ENCODE measurements around the gene HSFX4. TPM values are rescaled to one million over a fixed set of nuclear protein-coding genes. Genes with fewer than 3 reads are reported as not detected.
"Not testable (repeated sequence)": the region's sequence is repeated elsewhere in the genome, so short reads cannot be mapped to it uniquely, and the experiment has no call there.

HSFX4 gene
- total and polyA plus RNA-seq, 2 of the 13 experiments (the other 11 are each of a cell fraction or from before 2014, with no cell fraction given) = not detected

DNA sequence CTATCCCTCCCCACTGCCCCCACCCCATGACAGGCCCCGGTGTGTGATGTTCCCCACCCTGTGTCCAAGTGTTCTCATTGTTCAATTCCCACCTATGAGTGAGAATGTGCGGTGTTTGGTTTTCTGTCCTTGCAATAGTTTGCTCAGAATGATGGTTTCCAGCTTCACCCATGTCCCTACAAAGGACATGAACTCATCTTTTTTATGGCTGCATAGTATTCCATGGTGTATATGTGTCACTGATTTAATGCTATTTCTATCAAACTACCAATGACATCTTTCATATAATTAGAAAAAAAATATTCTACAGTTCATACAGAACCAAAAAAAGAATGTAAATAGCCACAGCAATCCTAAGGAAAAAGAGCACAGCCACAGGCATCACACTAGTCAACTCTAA is 38.5 kb upstream of the HSFX4 start:
- H3K27me3 ChIP-seq (ENCODE audit: control insufficient read depth in 1 of 2, insufficient read depth in 2 of 2, low read length in 2 of 2); in situ Hi-C loops (cut with HindIII; ENCODE audit: extremely low pct_ligation_motif_present, low pct_unique_long_range_greater_than_20kb); H3K36me3 ChIP-seq (replicated peaks in 1 of 2; ENCODE audit: control insufficient read depth in 1 of 2, insufficient read depth in 2 of 2, low read length in 2 of 2); intact Hi-C loops (cut with micrococcal nuclease; ENCODE audit: unreplicated experiment); POLR2A ChIA-PET; H3K4me1 ChIP-seq (ENCODE audit: insufficient read depth, low read length); BruUV-seq (replicated peaks); H3K4me2 ChIP-seq (ENCODE audit: low read depth, low read length); FAIRE-seq; H3K79me2 ChIP-seq (ENCODE audit: insufficient read depth, low read length); ATAC-seq; H2AFZ ChIP-seq (ENCODE audit: low read length); H3K9ac ChIP-seq (ENCODE audit: insufficient read depth, low read depth, low read length); H3K9me3 ChIP-seq (ENCODE audit: low read length); H3K4me3 ChIP-seq (replicated peaks in 1 of 3; ENCODE audit: insufficient read depth in 1 of 3, low read depth in 2 of 3, low read length in 3 of 3); H4K20me1 ChIP-seq (ENCODE audit: insufficient read depth, low read length); DNase-seq (ENCODE audit: low spot score); CTCF ChIA-PET (ENCODE audit: low intra/inter-chr PET ratio, low total read pairs); H3K27ac ChIP-seq (ENCODE audit: extremely low read length, insufficient read depth, low read length): not testable (repeated sequence)
- WGBS (ENCODE audit: low lambda C conversion rate) = 0% methylated on average over 2 of the region's 2 CpGs

DNA sequence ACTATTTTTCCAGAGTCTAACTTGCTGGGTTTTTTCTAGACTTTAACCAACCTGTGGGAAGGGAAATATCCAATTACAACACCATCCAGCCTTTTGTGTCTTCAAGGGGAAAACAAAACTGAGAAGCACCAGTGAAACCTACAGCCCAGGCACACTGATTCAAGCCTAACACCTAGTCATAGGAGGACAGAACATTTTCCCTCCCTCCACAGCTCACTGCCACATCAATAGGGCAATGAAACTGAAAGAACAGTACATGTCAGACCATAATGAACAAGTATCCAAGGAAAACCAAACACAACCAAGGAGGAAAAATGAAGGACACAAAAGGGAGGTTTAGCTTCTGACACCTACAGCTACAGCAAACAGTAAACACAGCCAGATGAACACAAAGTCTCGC is 30.8 kb upstream of the HSFX4 start:
- TF ChIP-seq RFXAP (CRISPR knock-in tag; IDR thresholded peaks at IDR 0.05; ENCODE audit: borderline replicate concordance) = no peak
- no peak for TF ChIP-seq BRCA1 (CRISPR knock-in tag; IDR thresholded peaks at IDR 0.05)
- TF ChIP-seq, protein P1, sequence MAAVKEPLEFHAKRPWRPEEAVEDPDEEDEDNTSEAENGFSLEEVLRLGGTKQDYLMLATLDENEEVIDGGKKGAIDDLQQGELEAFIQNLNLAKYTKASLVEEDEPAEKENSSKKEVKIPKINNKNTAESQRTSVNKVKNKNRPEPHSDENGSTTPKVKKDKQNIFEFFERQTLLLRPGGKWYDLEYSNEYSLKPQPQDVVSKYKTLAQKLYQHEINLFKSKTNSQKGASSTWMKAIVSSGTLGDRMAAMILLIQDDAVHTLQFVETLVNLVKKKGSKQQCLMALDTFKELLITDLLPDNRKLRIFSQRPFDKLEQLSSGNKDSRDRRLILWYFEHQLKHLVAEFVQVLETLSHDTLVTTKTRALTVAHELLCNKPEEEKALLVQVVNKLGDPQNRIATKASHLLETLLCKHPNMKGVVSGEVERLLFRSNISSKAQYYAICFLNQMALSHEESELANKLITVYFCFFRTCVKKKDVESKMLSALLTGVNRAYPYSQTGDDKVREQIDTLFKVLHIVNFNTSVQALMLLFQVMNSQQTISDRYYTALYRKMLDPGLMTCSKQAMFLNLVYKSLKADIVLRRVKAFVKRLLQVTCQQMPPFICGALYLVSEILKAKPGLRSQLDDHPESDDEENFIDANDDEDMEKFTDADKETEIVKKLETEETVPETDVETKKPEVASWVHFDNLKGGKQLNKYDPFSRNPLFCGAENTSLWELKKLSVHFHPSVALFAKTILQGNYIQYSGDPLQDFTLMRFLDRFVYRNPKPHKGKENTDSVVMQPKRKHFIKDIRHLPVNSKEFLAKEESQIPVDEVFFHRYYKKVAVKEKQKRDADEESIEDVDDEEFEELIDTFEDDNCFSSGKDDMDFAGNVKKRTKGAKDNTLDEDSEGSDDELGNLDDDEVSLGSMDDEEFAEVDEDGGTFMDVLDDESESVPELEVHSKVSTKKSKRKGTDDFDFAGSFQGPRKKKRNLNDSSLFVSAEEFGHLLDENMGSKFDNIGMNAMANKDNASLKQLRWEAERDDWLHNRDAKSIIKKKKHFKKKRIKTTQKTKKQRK (IDR thresholded peaks at IDR 0.05; ENCODE audit: low read length) = no peak
- TF ChIP-seq ZNF333 (CRISPR knock-in tag; IDR thresholded peaks at IDR 0.05; ENCODE audit: borderline replicate concordance) = no peak
- TF ChIP-seq ONECUT2 (CRISPR knock-in tag; IDR thresholded peaks at IDR 0.05) = no peak
- no peak for TF ChIP-seq ZNF724P (CRISPR knock-in tag; IDR thresholded peaks at IDR 0.05; ENCODE audit: borderline replicate concordance)
- no peak for TF ChIP-seq ZNF543 (CRISPR knock-in tag; IDR thresholded peaks at IDR 0.05)
- TF ChIP-seq RCOR2 (CRISPR knock-in tag; IDR thresholded peaks at IDR 0.05) = no peak
- no peak for TF ChIP-seq HNF4G (IDR thresholded peaks at IDR 0.05; ENCODE audit: borderline replicate concordance, low read depth, low read length)
- no peak for TF ChIP-seq HNF4G (CRISPR knock-in tag; IDR thresholded peaks at IDR 0.05; ENCODE audit: borderline replicate concordance, low read depth)
- no peak for TF ChIP-seq NFRKB (IDR thresholded peaks at IDR 0.05)
- no peak for TF ChIP-seq FOXM1 (CRISPR knock-in tag; IDR thresholded peaks at IDR 0.05)
- TF ChIP-seq ZNF614 (CRISPR knock-in tag; IDR thresholded peaks at IDR 0.05; ENCODE audit: borderline replicate concordance) = no peak
- no peak for TF ChIP-seq NFE2L2 (IDR thresholded peaks at IDR 0.05; ENCODE audit: low read length)
- no peak for TF ChIP-seq HNF4A (CRISPR knock-in tag; IDR thresholded peaks at IDR 0.05)
- no peak for TF ChIP-seq ZNF619 (CRISPR knock-in tag; IDR thresholded peaks at IDR 0.05)
- no peak for TF ChIP-seq IRX3 (CRISPR knock-in tag; IDR thresholded peaks at IDR 0.05; ENCODE audit: borderline replicate concordance, low read depth)
- no peak overlapping the region for H3K27ac ChIP-seq (ENCODE audit: extremely low read length, insufficient read depth, low read length)
- CTCF ChIA-PET (ENCODE audit: low intra/inter-chr PET ratio, low total read pairs) = no interaction called here
- DNase-seq (ENCODE audit: low spot score) (no peak), FAIRE-seq (no peak), ATAC-seq (no peak)
- H3K4me1 ChIP-seq (ENCODE audit: insufficient read depth, low read length) = no peaks in the 10 kb centered on the region
- H4K20me1 ChIP-seq (ENCODE audit: insufficient read depth, low read length) = no peaks in the 10 kb centered on the region
- H3K36me3 ChIP-seq (replicated peaks in 1 of 2; ENCODE audit: control insufficient read depth in 1 of 2, insufficient read depth in 2 of 2, low read length in 2 of 2) = no peaks in the 10 kb centered on the region
- no peak overlapping the region for H2AFZ ChIP-seq (ENCODE audit: low read length)
- intact Hi-C loops (cut with micrococcal nuclease; ENCODE audit: unreplicated experiment) = no loop called here
- no TSS peak for BruUV-seq (replicated peaks)
- H3K9ac ChIP-seq (ENCODE audit: insufficient read depth, low read depth, low read length) = no peak overlapping the region
- in situ Hi-C loops (cut with HindIII; ENCODE audit: extremely low pct_ligation_motif_present, low pct_unique_long_range_greater_than_20kb) = no loop called here
- H3K79me2 ChIP-seq (ENCODE audit: insufficient read depth, low read length) = no peaks in the 10 kb centered on the region
- H3K9me3 ChIP-seq (ENCODE audit: low read length) = no peaks in the 10 kb centered on the region
- H3K27me3 ChIP-seq (ENCODE audit: control insufficient read depth in 1 of 2, insufficient read depth in 2 of 2, low read length in 2 of 2) = no peaks in the 10 kb centered on the region
- POLR2A ChIA-PET = no interaction called here
- H3K4me3 ChIP-seq (replicated peaks in 1 of 3; ENCODE audit: insufficient read depth in 1 of 3, low read depth in 2 of 3, low read length in 3 of 3) = no peak overlapping the region
- H3K4me2 ChIP-seq (ENCODE audit: low read depth, low read length) = no peak overlapping the region
- 0% methylated on average over 1 of the region's 1 CpG for WGBS (ENCODE audit: low lambda C conversion rate)

All from HepG2 (cell line).